ENCODE results near the gene LCN6. TPM values are rescaled to one million over a fixed set of nuclear protein-coding genes. Genes with fewer than 3 reads are reported as not detected.
"Not testable (repeated sequence)": the region's sequence is repeated elsewhere in the genome, so short reads cannot be mapped to it uniquely, and the experiment has no call there.

The LCN6 gene
- total and polyA plus RNA-seq, 2 of the 13 experiments (the other 11 are each of a cell fraction or from before 2014, with no cell fraction given): not detected

- FAIRE-seq: not testable (repeated sequence)
- CTCF ChIA-PET (ENCODE audit: low intra/inter-chr PET ratio, low total read pairs): interaction anchor here (1.6 kb wide), 1 partner anchor 18 kb away, joined by 7 read pairs; no protein-coding TSS in a partner anchor
Observed at GRCh38 chr9:136765745-136766409, 17.6 kb upstream of the LCN6 start.

More at GRCh38 chr9:136765745-136766409, 17.6 kb upstream of the LCN6 start:
- Histone ChIP-seq H3K4me1 (ENCODE audit: insufficient read depth, low read length) (peaks cover 67% of the 10 kb centered on the region), H3K4me2 (ENCODE audit: low read depth, low read length) (peak overlapping the region; percentile 67), H3K4me3 (replicated peaks in 1 of 3; ENCODE audit: insufficient read depth in 1 of 3, low read depth in 2 of 3, low read length in 3 of 3) (peak overlapping the region; percentile 3 to 50 (median 37); a peak in 3 of 6 replicates), H3K9ac (ENCODE audit: insufficient read depth, low read depth, low read length) (peak overlapping the region; percentile 29; the same call in 1 of the 2 replicates)
- 14% methylated on average over 14 of the region's 14 CpGs for WGBS (ENCODE audit: low lambda C conversion rate)
- H3K9me3 ChIP-seq (ENCODE audit: low read length); H3K27me3 ChIP-seq (ENCODE audit: control insufficient read depth in 1 of 2, insufficient read depth in 2 of 2, low read length in 2 of 2); ATAC-seq; H2AFZ ChIP-seq (ENCODE audit: low read length); in situ Hi-C loops (cut with HindIII; ENCODE audit: extremely low pct_ligation_motif_present, low pct_unique_long_range_greater_than_20kb); DNase-seq (ENCODE audit: low spot score); H3K79me2 ChIP-seq (ENCODE audit: insufficient read depth, low read length); H4K20me1 ChIP-seq (ENCODE audit: insufficient read depth, low read length); BruUV-seq (replicated peaks); intact Hi-C loops (cut with micrococcal nuclease; ENCODE audit: unreplicated experiment); H3K27ac ChIP-seq (ENCODE audit: extremely low read length, insufficient read depth, low read length); H3K36me3 ChIP-seq (replicated peaks in 1 of 2; ENCODE audit: control insufficient read depth in 1 of 2, insufficient read depth in 2 of 2, low read length in 2 of 2): not testable (repeated sequence)
- TF ChIP-seq HMGXB4 (CRISPR knock-in tag; IDR thresholded peaks at IDR 0.05; ENCODE audit: borderline replicate concordance in 1 of 2, low read depth in 1 of 2) (peak in 1 of 2 experiments; percentile 25; a peak in 1 of 4 replicates), SAP130 (CRISPR knock-in tag; IDR thresholded peaks at IDR 0.05; ENCODE audit: low read depth) (peak; percentile 1; the same call in 1 of the 2 replicates), ZNF776 (CRISPR knock-in tag; IDR thresholded peaks at IDR 0.05) (0 out of 2 replicates have a peak, but pooled peaks have one; percentile 0)
- POLR2A ChIA-PET: interaction anchor here (0.6 kb wide), 2 partner anchors 13 to 32 kb away, joined by 3 to 4 read pairs; no protein-coding TSS in a partner anchor
